ENCODE data around the gene TNKS2.

GRCh38 chr10:91762878-91763277, 35.3 kb upstream of the TNKS2 start:
- TF ChIP-seq CTCF (IDR thresholded peaks at IDR 0.05): no peak
- no peak for TF ChIP-seq SMC3 (IDR thresholded peaks at IDR 0.05; ENCODE audit: low read depth, low read length)
- no peak for TF ChIP-seq FOXJ3 (CRISPR knock-in tag; IDR thresholded peaks at IDR 0.05)
- TF ChIP-seq GATA2 (CRISPR knock-in tag; IDR thresholded peaks at IDR 0.05): no peak
- TF ChIP-seq TAF1 (IDR thresholded peaks at IDR 0.05; ENCODE audit: borderline replicate concordance, low read depth, low read length): no peak
- no peak for TF ChIP-seq GABPA (IDR thresholded peaks at IDR 0.05; ENCODE audit: low read depth)
